Neural cell (in vitro differentiated cells): ENCODE data around the gene HELZ.

Experiments used
- CTCF ChIP-seq: fragments of 450-650 bp; IDR thresholded peaks from 2 replicates; pipeline ENCODE4 v1.5.1; 2014; ENCODE audit warnings: antibody characterized with exemption, mild to moderate bottlenecking, moderate library complexity; ENCODE audit not compliant: poor library complexity, severe bottlenecking
- EZH2 ChIP-seq: fragments of 200-600, 300-800 bp; shearing (Covaris generic), sonication (generic); IDR thresholded peaks from 2 replicates; pipeline ENCODE4 v1.6.1; 2014; ENCODE audit warnings: antibody characterized with exemption, low read length, borderline replicate concordance, mild to moderate bottlenecking; ENCODE audit not compliant: insufficient read depth, poor library complexity, severe bottlenecking
- MXI1 ChIP-seq: fragments of 450-650 bp; conservative IDR thresholded peaks from 2 replicates; pipeline ENCODE4 v1.6.1; 2014; ENCODE audit warnings: antibody characterized with exemption, mild to moderate bottlenecking; ENCODE audit not compliant: poor library complexity, severe bottlenecking
- POLR2AphosphoS5 ChIP-seq: IDR thresholded peaks from 2 replicates; pipeline ENCODE4 v1.6.1; 2012
- RAD21 ChIP-seq: fragments of 450-650 bp; conservative IDR thresholded peaks from 2 replicates; pipeline ENCODE4 v1.6.1; 2014; ENCODE audit warnings: antibody characterized with exemption, mild to moderate bottlenecking, moderate library complexity
- SMC3 ChIP-seq: fragments of 450-650 bp; conservative IDR thresholded peaks from 2 replicates; pipeline ENCODE4 v1.6.1; 2014; ENCODE audit warnings: antibody characterized with exemption, mild to moderate bottlenecking, moderate library complexity; ENCODE audit not compliant: poor library complexity
- TAF1 ChIP-seq: IDR thresholded peaks from 2 replicates; pipeline ENCODE4 v1.6.1; 2012; ENCODE audit warnings: low read depth

GRCh38 chr17:67038861-67039365, 206.1 kb downstream of the HELZ start:
- TF ChIP-seq EZH2 (no peak), POLR2AphosphoS5 (no peak), TAF1 (no peak), CTCF (no peak), MXI1 (no peak), SMC3 (no peak), RAD21 (no peak)
